GM10266 (cell line): Measurements from ENCODE around the gene ZGPAT.

Source experiments
- DNase-seq: peaks from one replicate; pipeline ENCODE4 v3.0.0; 2012; ENCODE audit errors: extremely low spot score
- CTCF ChIP-seq: IDR thresholded peaks from 2 replicates; pipeline ENCODE4 v1.5.1; 2012; ENCODE audit warnings: mild to moderate bottlenecking, low read depth; ENCODE audit not compliant: control insufficient read depth, insufficient read depth; ENCODE audit errors: missing control alignments

ZGPAT gene

GRCh38 chr20:63699466-63700198, 8.2 kb upstream of the ZGPAT start:
- TF ChIP-seq CTCF, result no peak
- no peak for DNase-seq

GRCh38 chr20:63700199-63701050, 7.4 kb upstream of the ZGPAT start:
- no peak for TF ChIP-seq CTCF
- DNase-seq, result no peak

GRCh38 chr20:63701051-63701328, 6.8 kb upstream of the ZGPAT start:
- no peak for TF ChIP-seq CTCF
- no peak for DNase-seq

- no peak for TF ChIP-seq CTCF
- DNase-seq, result no peak
Observed at GRCh38 chr20:63701329-63702035, 6.4 kb upstream of the ZGPAT start.

GRCh38 chr20:63702036-63702665, 5.7 kb upstream of the ZGPAT start:
- TF ChIP-seq CTCF, result no peak
- DNase-seq, result no peak

GRCh38 chr20:63702751-63703470, 4.9 kb upstream of the ZGPAT start:
- no peak for DNase-seq
- no peak for TF ChIP-seq CTCF
